HG03565 (cell line): ENCODE measurements around the gene SH3BGRL3.
A peak's percentile ranks its signal among the peaks of the same experiment; 100 is the strongest.
"Not testable (repeated sequence)": the region's sequence is repeated elsewhere in the genome, so short reads cannot be mapped to it uniquely, and the experiment has no call there.

Experiments
- ATAC-seq: cut with Tn5 transposase; IDR thresholded peaks from one replicate; pipeline ENCODE4 v1.9.1; 2021; ENCODE audit warnings: mild to moderate bottlenecking, moderate library complexity; ENCODE audit not compliant: unreplicated experiment

Gene SH3BGRL3

DNA sequence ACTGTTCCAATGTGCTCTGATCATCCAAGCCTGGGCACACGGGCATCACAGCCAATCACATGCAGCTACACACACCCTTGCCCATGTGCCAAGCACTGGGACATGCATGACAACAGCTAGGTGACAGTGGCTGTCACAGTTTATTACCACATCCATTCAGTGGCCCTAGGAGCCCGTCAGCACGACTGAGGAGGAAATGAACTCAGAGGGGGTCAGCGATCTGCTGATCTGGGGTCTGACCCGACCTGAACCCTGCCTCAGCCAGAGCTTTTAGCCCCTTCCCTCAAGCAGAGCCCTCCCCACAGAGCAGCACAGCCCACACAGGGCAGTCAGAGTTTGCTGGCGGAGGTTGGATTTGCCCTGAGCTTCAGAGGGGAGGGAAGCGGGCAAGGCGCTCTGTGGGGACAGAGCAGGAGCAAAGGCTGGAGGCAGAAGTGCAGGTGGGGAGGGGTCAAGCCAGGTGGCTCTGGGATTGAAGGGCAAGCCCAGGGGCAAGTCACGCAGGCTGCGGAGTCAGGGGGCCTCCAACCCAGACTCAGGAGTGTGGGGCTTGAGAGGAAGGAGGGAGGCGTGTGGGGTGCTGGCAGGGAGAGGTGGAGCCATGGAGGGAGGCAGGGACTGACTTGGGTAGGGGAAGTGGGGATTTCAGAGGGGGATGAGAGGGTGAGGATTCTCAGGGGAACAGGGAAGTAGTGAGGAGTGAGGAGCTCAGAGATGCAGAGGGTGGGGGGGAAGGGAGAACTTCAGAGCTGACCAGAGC is 10.4 kb downstream of the SH3BGRL3 start:
- ATAC-seq = no peak

GRCh38 chr1:26290882-26291261 is 11.0 kb downstream of the SH3BGRL3 start:
- no peak for ATAC-seq

GRCh38 chr1:26291433-26291832 is 11.5 kb downstream of the SH3BGRL3 start:
- ATAC-seq = no peak

DNA sequence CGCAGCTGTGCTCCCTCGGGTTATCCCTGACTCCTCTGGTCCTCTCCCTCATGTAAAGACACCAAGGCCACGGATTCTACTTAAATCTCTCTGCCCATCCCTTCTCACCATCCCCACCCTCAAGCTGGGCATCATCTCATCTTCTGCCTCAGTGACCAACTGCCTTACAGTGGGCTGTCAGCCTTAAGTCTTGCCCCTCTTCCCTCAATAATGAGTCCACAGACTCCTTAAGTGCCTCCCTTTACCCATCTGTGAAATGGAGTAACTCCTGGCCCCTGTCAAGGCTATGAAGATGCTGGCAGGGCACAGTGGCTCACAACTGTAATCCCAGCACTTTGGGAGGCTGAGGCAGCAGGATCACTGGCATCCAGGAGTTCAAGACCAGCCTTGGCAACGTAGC is 12.1 kb downstream of the SH3BGRL3 start:
- ATAC-seq = no peak

DNA sequence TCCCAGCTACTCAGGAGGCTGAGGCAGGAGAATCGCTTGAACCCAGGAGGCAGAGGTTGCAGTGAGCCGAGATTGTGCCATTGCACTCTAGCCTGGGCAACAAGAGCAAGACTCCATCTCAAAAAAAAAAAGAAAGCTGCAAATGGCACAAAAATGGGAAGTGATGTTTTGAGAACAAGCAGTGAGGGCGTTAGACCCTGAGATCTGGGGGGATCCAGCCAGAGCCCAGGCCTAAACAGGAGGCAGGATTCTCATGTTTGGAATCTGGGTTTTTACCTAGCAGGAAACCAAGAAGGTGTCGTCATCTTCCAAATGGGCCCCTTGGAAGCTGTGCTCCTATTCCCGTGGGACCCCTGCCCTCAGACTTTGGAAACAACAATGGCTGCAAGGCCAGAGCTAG is 12.8 kb downstream of the SH3BGRL3 start:
- ATAC-seq = not testable (repeated sequence)

DNA sequence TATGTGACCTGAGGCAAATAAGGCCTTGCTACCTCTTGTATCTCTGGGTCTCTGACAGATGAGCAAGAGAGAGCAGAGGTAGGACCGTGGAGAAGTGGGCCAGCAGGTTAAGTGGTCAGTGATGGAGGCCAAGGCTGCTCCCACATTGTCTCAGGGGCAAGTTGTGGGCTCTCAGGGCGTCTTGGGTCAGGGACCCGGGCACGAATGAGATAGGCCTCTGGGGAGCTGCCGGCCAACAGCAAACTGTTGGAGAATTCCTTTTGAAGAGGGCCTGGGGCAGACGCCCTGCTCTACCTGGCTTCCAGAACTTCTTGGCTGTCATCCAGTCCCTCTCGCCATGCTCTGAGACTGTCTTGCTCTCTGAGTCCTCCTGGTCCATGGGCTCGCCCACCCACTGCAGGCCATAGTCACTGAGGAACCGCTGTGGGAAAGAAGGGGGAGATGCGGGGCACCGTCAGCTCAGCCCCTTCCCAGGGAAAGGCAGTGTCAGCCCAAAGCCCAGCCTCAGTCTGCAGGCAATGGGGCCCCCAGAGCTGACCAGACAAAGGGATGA is 14.1 kb downstream of the SH3BGRL3 start:
- ATAC-seq = no peak

DNA sequence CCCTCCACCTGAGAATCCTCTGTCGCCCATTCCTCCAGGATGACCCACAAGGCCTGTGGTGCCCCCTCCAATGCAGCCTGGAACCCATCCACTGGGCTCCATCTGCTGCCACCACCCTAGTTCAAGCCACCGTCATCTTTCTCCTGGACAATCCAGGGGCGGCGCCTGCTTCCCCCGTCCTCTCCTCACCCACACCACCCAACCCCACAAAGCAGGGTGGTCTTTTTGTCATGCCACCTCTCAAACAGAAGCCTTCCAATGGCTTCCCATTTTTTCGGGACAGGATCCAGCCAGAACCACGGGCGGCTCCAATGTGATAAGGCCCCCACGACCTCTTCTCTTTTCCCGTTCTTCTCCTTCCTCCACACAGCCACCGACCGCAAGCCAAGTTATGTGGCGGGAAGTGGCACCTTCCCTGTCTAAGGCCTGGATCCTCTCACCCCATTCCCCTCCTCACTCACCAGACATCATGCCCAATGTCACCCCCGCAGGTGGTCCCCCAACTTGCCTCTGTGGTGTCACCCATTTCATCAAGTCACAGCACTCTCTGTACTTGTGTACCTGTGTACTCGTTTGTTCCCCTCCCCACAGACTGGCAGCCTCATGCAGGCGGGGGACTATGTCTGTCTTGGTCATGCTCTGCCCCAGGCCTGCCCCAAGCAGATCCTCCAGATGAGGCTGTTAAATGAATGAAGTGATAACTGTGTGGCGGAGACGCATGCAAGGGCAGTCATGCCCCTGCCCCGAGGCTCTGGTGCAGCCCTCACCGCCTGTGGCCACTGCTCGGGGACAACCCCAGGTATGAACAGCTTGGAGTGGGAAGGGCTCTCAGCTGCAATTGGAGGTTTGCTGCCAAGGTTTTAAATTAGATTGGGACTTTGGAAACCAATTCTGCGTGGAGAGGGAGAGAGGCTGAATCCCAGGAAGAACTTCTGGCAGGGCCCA is 15.6 kb downstream of the SH3BGRL3 start:
- no peak for ATAC-seq

DNA sequence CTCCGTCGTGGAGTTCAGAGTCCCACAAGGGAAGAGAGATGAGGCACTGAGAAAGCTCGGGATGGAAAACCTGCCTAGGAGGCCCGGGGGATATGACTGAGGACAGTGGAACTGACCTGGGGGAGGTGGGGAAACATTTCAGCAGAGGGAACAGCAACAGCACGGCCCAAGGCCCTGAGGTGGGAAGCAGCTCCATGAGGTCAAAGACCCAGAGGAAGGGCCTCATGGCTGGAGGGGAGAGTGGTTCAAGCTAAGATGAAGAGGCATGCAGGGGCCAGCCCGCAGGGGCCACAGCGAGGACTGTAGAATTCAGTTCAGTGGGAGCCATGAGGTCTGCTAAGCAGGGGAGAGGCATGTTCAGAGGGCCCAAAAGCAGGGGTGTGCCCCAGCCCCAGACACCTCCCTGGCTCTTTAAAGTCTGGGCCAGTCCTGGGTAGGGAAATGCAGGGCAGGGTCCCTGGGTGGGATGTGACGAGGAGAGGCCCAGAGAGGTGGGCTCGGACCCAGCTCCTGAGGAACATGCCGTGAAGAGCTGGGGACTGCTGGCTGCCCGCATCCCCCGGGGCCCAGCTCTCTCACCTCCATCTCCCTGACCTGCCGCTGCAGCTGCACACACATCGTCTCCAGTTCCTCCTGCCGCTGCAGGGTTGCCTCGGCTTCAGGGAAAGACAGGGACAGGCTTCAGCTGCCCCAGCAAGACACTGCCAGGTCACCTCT is 16.6 kb downstream of the SH3BGRL3 start:
- ATAC-seq = no peak

- no peak for ATAC-seq
Measured at GRCh38 chr1:26297057-26297790, 17.3 kb downstream of the SH3BGRL3 start.

- no peak for ATAC-seq
Measured at GRCh38 chr1:26297791-26298124, 17.9 kb downstream of the SH3BGRL3 start.

DNA sequence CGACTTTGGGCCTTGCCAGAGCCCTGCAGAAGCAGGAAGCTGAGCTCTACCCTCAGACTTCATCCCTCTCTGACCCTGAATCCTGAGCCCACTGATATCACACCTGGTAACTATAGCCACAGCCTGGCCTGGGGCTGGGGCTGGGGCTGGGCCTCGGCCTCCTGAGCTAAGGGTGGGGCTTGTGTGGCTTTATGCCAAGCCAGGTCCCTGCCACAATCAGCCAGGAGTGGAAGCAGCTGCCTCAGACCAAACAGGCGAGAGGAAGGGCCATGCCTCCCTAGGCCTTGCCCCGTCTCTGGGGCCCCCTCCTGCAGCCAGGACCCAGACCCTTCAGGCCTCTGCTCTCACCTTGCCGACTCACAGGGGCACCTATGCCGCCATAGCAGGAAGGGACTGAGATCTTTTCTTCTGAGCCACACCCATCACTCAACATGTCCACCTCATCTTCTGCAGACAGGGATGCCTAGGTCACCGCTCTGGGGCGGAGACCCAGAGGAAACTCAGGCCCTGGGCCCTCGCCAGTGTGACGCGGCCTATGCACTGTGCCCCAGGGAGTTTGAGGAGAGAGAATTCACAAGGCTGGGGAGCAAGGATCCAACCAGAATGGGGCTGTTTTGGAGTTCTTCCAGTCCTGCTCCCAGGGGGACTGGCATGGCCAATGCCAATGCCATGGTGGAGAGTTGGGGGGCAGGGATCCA is 20.8 kb downstream of the SH3BGRL3 start:
- no peak for ATAC-seq

DNA sequence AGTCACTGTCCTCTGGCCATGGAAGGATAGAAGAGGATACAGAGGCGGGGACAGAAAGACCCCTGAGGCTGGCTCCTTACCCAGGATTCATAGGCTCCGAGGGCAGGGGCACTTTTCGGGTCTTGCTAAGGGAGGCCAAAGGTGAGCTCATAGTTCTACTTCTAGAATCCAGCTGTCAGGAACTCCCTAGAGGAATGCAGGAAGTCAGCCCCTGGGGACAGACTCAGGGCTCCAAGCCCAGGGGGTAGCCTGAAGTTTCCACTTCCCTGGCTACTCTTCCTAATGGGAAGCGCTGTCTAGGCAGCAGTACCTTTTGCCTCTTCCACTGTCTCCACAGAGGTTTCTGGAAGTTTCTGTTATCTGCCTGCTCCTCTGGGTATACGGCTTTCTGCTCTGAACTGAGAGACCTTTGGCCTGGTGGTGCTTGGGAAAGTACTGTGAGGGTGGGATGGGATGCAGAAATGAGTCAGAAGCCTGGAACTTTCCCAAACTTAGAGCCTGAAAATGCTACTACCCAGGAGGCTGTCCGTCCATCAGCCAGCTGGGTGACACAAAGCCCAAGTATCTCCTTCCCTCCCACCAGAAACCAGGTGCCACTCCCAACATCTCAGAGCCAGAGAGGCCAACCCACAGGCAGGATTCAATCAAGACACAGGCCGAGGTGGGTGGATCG is 23.0 kb downstream of the SH3BGRL3 start:
- ATAC-seq = no peak

DNA sequence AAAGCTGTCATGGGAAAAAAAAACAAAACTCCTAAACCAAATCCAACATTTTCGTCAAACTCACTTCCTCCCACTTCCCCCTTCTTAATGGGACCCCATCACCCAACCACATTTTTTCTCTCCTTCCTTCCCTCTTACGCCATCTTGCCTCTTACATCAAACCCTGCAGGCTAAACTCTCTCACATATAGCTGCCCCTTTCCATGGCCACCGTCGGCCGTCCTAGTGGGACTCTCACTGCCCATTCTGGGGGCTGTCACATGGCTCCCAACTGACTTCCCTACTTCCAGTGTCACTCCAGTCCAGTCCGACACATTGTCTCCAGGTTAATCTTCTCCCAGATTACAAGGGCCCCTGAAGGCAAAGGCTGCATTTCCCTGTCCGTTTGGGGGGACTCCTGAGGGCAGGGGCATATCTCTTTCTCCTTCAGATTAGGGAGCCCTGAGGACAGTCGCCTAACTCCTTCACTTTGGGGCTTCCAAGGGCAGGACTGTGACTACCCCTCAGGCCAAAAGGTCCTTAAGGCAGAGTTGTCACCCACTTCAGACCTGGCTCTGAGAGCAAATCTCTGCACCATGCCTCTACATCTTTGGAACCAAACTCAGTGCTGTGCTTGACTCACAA is 25.9 kb downstream of the SH3BGRL3 start:
- ATAC-seq = no peak

- ATAC-seq = peak; percentile 92
Measured at GRCh38 chr1:26306290-26307229, 26.7 kb downstream of the SH3BGRL3 start, which contains the start of gene UBXN11. UBXN11 (minus strand) TSS chr1:26306636; CDS start chr1:26302883, 3,753 bp downstream.

DNA sequence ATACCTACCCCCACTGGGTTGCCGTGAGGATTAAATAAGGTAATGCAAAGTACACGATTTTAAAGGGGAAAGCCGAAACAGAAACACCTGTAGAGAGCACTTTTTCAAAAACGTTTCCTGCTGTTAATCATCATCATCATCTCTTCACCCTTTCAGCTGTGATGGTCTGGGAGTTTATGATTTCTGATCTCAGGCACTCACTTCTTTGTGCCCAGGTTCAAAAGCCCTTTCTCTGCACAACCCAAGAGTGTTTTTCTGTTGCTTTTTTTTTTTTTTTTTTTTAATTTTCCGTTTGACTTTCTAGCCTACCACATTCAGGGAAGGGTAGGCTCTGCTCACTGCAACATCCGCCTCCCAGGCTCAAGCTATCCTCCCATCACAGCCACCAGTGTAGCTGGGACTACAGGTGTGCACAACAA is 27.5 kb downstream of the SH3BGRL3 start:
- peak; percentile 6 for ATAC-seq

- ATAC-seq = not testable (repeated sequence)
Measured at GRCh38 chr1:26307966-26308899, 28.3 kb downstream of the SH3BGRL3 start.

- ATAC-seq = no peak
Measured at GRCh38 chr1:26314501-26314900, 34.6 kb downstream of the SH3BGRL3 start.
